HG03064 (cell line): ENCODE results near the gene MNT.

Experiments
- ATAC-seq: cut with Tn5 transposase; IDR thresholded peaks from one replicate; pipeline ENCODE4 v1.9.1; 2021; ENCODE audit warnings: low read depth; ENCODE audit not compliant: unreplicated experiment

The MNT gene

GRCh38 chr17:2396568-2397246 is 4.2 kb downstream of the MNT start:
- no peak for ATAC-seq

- no peak for ATAC-seq
Observed at GRCh38 chr17:2396192-2396567, 4.7 kb downstream of the MNT start.

GRCh38 chr17:2395258-2396181 is 5.3 kb downstream of the MNT start:
- ATAC-seq = no peak

GRCh38 chr17:2394775-2395201 is 6.1 kb downstream of the MNT start:
- ATAC-seq = no peak

- no peak for ATAC-seq
Observed at GRCh38 chr17:2393954-2394749, 6.7 kb downstream of the MNT start.

- ATAC-seq = peak; percentile 36
Observed at GRCh38 chr17:2393174-2393953, 7.5 kb downstream of the MNT start.

- ATAC-seq = peak; percentile 44
Observed at GRCh38 chr17:2392252-2393173, 8.3 kb downstream of the MNT start.

- no peak for ATAC-seq
Observed at GRCh38 chr17:2391597-2392251, 9.1 kb downstream of the MNT start.

- ATAC-seq = no peak
Observed at GRCh38 chr17:2390199-2390836, 10.5 kb downstream of the MNT start.

- no peak for ATAC-seq
Observed at GRCh38 chr17:2388683-2389055, 12.2 kb downstream of the MNT start.

- no peak for ATAC-seq
Observed at GRCh38 chr17:2388020-2388682, 12.7 kb downstream of the MNT start.

GRCh38 chr17:2387086-2388019 is 13.5 kb downstream of the MNT start:
- ATAC-seq = no peak

GRCh38 chr17:2386400-2387085 is 14.3 kb downstream of the MNT start:
- ATAC-seq = no peak

- ATAC-seq = no peak
Observed at GRCh38 chr17:2385240-2386210, 15.3 kb downstream of the MNT start.
